Stimulated activated CD4-positive, alpha-beta T cell treated with anti-CD3 and anti-CD28 coated beads, Interleukin-15, amount 100 ng/mL, for 24 hours (primary cell): ENCODE measurements around the gene FILIP1.

Experiments used
- DNase-seq: peaks from one replicate; pipeline ENCODE4 v3.0.0-alpha.2; 2020

Gene FILIP1

DNA sequence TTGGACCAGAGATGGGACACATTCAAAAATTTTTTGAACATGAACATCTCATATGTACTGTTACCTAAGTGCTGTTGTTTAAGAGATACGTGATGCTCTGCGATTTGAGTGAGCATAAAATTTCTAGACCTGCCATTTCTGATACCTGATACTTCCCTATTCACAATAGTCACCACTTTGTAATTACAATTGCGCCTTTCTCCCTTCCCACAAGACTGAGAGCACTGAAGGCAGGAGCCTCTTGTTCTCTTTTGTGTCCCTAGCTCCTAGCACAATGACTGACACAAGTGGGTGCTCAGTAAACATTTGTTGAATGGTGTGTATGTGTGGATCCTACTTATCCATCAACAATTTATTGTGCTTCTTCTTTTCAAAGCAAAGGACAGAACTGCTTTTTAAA lies 116.2 kb downstream of the FILIP1 start:
- no peak for DNase-seq

DNA sequence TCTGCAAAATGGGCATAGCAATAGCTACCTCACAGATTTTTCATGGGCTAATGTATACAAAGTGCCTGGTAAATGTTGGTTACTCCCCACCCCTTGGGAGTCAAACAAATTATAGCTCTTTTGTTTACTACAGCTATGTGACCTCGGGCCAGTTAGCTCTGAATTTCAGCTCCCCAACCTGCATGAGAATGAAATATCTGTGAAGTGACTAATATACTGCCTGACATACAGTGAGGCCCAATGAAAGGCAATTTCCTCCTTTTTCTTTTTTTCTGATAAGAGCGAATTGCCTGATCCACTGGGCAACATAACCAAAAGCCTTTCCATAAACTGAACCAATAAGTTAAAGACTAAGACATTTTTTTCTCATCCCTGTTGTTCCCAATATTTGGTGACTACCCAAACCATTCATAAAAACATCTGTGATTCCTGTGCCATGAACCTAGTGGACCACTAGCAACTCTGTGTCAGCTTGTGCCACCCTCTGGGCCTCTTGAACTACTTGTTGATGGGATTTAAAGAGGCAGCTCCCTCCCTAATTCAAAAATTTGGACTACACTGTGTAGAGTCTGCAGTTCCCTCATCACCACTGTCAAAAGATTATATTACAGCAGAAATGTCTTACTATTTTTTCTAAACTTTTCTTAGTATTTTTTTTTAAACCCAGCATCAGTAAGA lies 117.1 kb downstream of the FILIP1 start:
- no peak for DNase-seq

DNA sequence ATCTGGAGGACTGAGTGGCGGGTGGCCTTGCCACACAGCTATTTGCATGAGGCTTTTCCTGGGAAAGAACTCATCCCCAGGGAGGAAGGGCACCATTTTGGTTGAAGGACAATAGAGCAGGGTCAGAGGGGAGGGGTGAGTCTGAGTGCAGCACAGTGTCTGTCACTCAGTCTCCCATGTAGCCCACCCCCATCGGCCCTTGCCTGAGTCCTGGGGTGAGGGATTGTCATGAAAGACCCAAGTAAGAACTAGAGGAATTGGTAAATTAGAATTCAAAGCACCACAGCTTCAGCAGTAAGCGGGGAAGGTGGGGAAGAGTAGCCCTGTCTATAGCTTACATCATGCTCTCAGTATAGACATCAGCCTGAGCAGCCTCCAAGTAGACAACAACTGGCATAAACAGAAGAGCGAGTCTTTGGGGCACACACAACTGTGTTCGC lies 118.6 kb downstream of the FILIP1 start:
- DNase-seq = no peak

- DNase-seq = no peak
These were observed 120.7 kb downstream of the FILIP1 start for GRCh38 chr6:75372884-75373283.

- DNase-seq = no peak
These were observed 123.6 kb downstream of the FILIP1 start for GRCh38 chr6:75370011-75370410.

- DNase-seq = no peak
These were observed 124.7 kb downstream of the FILIP1 start for GRCh38 chr6:75368864-75369402.

DNA sequence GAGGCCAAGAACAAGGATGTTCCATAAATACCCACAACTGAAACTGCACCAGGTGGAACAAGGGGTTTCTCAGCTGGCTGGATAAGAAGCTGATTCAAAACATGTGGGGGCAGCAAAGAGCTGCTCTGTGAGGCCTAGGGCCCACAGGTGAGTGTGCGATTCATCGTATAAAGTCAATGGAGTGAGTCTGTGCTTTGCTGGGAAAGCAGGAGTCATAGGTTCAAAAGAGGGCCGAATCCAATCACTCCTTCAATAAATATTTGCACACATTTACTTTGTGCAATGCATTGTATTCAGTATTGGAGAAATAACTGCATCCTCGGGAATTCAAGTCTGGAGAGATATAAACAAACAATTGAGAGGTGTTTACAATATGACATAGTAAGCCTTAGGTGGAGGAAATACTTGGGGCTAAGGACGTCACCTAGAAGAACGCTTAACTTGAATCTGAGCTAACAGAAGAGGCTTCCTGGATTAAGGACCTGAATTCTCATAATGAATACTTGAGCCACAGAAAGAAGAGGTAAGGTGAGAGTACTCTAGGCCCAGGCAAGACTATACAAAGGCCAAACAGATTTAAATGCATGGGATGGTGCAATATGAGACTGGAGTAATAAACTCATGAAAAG lies 125.3 kb downstream of the FILIP1 start:
- peak; percentile 7 for DNase-seq

DNA sequence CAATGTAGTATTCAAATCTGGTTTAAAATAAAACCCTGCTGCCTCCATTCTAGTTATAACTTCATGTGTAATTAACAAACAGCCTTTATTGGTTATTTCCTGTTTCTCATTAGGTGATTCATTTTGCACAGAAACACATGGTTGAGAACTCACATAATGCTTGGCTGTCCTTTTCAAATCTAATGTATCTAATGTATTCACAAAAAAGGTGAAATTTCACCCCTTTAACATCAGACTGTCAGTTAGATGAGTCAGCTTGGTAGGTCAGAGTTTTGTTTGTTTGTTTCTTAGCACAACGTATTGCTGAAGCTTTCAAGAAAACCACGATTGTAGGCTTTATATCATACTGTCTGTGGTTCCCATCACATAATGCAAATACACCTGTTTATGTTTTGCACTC lies 130.3 kb downstream of the FILIP1 start:
- no peak for DNase-seq

DNA sequence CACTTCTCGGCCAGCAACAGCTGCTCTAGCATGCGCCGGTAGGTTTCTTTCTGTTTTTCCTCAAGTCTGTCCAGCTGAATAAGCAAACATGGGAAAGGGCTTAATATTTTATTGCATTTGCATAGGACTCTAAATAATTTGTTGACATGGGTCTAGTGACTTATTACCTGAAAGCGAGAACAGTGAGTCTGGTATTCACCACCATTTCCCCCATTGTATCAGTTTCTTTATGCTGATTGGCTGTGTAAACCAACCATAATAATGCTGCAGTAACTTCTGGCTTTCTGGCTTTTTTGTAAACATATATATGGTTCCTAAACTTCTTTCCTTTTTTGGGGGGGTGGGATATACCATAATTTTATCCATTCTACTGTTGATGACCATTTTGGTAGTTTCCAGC lies 140.0 kb downstream of the FILIP1 start:
- DNase-seq = no peak

DNA sequence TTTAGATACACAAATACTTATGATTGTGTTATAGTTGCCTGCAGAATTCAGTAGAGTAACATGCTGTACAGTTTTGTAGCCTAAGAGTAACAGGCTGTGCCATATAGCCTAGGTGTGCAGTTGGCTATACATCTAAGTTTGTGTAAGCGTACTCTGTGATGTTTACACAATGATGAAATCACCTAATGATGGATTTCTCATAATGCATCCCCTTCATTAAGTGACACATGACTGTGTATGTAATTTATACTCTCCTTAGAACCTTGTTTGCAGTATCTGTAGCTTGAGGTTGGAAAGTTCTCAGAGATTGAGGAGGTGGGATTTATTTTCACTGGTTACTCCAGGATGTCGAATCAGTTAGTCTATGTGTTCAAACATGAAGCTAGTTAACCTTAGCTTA lies 142.0 kb downstream of the FILIP1 start:
- no peak for DNase-seq

DNA sequence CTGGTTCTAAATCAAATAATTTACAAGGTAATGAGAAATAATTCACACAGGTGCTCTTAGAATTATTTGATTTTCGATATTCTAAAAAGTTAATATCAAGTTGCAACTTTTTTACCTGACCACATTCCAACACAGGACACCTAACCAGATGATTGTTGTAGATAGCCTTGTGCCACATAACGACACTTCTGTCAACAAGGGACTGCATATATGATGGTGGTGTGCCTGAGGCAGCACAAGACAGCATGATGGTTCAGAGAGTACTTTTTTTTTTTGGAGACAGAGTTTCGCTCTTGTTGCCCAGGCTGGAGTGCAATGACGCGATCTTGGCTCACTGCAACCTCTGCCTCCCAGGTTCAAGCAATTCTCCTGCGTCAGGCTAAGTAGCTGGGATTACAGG lies 142.8 kb downstream of the FILIP1 start:
- no peak for DNase-seq

GRCh38 chr6:75350156-75350555 lies 143.4 kb downstream of the FILIP1 start:
- DNase-seq = no peak

DNA sequence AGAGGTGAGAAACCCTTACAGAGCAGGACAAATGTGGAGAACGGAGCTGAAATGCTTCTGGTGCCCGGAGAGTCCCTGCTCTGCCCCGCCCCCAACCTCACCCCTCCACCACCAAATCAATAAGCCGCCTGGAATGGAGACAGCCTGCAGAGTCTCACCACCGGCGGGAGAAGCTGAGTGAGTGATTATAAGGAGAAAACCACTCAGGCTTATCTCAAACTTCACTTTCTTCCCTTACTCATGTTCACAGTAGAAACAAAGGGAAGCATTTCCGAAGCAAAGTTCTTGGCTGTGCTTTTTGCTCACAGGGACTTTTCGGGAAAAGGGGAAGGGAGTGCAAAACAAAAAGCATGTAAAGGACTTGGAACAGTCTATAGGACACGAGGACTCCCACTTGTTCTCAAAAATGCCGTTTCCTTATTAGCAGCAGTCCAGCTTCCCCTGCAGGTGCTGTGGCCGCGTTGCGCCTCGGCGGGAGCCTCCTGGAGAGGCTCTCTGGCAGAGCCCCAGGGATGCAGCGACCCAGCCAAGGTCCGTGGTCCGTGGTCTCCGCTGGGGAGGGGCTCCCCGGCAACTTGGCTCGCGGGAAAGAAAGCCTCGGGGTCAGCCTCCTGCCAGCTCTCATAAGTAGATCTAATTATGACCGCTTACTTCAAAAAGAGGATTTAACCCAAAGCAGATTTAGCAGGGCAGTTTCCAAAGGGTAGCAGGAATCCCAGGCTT lies 144.2 kb downstream of the FILIP1 start:
- no peak for DNase-seq

GRCh38 chr6:75348882-75349261 lies 144.7 kb downstream of the FILIP1 start:
- DNase-seq = no peak

DNA sequence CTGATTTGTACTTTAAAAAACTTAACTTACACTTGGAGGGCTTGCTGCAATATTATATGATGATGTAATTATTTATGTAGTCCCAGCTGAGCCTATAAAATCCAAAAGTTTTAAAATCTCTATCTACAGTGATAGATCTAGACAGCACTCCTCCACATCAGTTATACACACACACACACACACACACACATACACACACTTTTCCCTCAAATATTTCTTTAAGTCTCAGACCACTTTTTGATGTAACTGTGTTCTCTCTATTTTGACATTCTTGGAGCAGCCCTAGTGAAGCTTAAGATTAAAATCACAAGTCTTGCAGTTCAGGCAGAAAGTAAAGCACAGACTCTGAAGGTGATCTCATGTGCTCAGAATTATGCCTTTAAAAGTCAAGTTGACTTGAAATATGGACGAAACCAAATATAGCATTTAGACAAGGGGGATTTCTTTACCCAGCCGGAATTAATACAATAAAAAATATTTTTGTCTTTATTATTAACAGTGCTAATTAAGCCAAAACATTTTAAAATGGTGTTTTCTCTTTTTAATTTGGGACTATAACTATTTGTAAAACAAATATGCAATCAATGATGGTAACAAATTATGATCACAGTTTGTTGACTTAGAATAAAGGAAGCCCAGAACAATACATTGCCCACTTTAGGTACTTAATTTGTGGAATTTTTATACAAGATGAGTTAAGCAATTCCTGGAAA lies 145.5 kb downstream of the FILIP1 start:
- DNase-seq = no peak

DNA sequence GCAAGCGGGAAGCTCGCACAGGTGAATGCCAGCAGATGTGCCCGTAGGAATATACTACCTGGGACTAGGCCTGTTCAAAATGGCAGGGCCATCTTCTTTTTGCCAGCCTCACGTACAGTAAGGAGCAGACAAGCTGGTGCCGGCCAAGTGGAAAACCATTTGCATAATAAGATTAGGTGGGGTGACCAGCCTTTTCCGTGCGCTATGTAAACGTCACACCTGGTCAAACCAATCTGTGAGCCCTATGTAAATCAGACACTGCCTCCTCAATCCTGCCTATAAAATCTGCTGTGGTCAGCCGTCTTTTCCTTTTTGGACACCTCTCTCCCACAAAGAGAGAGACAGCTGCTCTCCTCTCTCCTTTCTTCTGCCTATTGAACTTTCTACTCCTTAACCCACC lies 148.2 kb downstream of the FILIP1 start:
- DNase-seq = no peak

GRCh38 chr6:75344455-75344854 lies 149.1 kb downstream of the FILIP1 start:
- no peak for DNase-seq

DNA sequence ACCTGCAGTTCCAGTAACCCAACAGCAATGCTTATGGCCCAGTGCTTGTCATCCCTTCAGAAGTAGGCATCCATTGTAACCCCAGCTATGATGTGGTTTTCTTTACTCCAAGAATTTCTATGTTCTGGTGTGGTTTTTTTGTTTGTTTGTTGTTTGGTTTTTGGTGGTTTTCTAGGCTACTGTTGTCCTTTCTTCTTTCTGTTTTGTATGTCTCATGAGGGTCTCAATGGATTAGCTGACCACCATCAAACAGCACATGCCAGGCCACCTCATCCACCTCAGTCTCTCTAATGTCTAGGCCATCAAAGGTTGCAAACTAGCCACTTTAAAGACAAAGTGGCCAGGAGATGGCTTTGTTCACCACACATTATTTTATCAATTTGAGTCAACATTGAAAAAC lies 149.6 kb downstream of the FILIP1 start:
- no peak for DNase-seq

- DNase-seq = no peak
These were observed 155.6 kb downstream of the FILIP1 start for GRCh38 chr6:75337835-75338580.

DNA sequence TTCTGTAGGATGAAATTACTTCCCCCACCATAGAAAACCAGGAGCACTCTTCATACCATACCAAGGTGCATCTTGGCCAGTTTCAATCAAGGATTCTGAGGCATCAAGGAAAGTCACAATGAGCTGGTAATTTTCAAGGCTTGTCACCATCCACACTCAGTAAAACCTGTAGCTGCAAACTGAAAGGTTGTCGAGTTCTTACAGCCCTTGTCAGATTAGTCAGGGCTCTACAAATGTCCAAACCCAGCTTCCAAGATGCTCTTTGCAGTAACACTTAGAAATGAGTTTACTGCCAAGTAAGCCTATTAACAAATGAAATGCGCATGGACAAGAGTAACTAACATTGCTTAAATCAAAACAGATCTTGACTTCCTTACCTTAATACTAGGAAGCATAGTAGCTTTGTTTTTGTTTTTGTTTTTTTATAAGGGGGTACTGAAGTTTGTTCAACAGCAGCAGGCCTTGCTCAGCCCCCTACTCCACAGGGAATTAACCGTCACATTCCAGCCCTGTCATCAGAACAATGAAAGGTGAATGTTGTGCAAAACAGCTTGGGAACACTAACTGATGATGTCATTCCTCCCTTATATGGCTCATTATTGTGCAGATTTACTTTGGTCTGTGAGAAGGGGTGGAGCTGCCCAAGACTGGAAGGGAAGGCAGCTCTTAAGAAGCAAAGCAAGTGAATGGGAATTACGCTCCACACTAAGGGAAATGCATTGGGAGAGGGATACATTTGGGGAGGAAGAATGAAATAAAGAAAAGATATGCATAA lies 159.1 kb downstream of the FILIP1 start:
- DNase-seq = no peak

DNA sequence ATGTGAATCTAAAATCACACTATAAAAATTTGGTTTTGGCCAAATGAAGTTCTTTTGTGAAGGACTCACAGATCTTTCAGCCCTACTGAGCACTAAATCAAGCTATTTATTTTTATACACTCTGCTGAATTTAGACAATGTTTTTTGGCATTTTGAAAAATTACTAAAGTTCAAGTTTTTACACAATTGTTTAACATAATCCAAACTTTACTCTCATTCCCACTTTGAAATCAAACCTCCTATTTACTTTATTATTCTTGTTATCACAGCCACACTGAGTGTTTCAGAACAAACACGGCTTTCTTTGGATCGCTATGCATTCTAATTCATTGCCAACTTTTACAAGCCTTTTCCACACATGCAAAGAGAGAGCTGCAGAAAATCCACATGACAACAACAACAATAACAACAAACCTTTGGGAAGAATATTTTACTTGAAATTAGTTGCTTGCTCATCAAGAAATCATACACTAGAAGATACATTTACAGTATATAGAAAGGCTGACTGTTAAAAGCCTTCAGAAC lies 159.9 kb downstream of the FILIP1 start:
- DNase-seq = no peak

GRCh38 chr6:75331151-75331550 lies 162.4 kb downstream of the FILIP1 start:
- no peak for DNase-seq
